ENCODE data around the gene SHROOM4.

SHROOM4 gene

DNA sequence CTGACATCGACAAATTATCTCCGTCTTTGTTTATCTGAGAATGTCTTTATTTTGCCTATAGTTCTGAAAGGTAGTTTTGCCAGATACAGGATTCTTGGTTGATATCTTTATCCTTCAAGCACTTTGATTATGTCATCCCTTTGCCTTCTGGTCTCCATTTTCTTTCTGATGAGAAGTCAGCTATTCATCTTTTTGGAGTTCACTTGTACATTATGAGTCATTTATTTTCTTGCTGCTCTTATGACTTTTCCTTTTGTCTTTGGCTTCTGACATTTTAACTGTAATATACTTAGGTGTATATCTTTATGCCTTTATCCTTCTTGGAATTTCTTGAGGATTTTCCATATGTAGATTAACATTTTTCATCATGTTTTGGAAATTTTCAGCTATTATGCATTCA lies 51.4 kb downstream of the SHROOM4 start:
- no peak for TF ChIP-seq ZFX (IDR thresholded peaks at IDR 0.05)
- no peak for TF ChIP-seq CTCF (conservative IDR thresholded peaks at IDR 0.05)
- H3K27ac ChIP-seq = no peak overlapping the region

DNA sequence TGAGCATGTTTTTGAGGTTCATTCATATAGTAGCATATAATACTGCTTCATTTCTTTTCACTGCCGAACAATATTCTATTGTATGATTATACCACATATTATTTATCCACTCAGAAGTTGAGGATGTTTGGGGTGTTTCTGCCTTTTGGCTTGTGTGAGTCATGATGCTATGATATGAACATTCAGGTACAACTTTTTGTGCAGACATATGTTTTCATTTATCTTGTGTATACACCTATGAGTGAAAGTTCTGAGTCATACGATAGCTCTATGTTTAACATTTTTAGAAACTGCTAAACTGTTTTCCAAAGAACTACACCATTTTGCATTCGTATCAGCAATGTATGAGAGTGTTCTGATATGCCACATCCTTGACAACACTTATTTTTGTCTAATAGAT lies 57.7 kb downstream of the SHROOM4 start:
- no peak for TF ChIP-seq ZFX (IDR thresholded peaks at IDR 0.05)
- no peak for TF ChIP-seq CTCF (conservative IDR thresholded peaks at IDR 0.05)
- no peak overlapping the region for H3K27ac ChIP-seq

- no peak overlapping the region for H3K27ac ChIP-seq
- TF ChIP-seq CTCF (conservative IDR thresholded peaks at IDR 0.05) (no peak), ZFX (IDR thresholded peaks at IDR 0.05) (no peak)
Observed at GRCh38 chrX:50751091-50751490, 62.9 kb downstream of the SHROOM4 start.

DNA sequence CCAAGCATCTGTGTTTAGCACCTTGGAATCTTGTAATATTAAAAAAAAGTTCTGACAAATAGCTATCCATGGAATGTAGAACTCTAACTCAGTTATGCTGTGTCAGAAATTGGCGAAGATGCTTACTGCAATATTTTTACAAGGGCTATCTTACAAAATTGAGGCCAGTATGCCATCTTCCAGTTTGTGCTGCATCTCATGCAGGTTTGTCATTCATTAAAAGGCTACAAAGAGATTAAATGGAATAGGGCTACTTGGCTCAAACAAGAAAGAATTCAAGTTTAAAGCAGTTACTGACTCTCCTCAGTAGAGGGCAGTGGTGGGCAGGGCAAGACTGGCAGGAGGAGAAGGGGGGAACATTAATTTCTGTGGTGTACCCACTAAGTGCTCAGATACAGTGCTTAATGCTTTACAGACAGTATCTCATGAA lies 66.5 kb downstream of the SHROOM4 start:
- TF ChIP-seq CTCF (conservative IDR thresholded peaks at IDR 0.05) (peak; percentile 70), ZFX (IDR thresholded peaks at IDR 0.05) (no peak)
- no peak overlapping the region for H3K27ac ChIP-seq

GRCh38 chrX:50736656-50737055 lies 77.3 kb downstream of the SHROOM4 start:
- no peak overlapping the region for H3K27ac ChIP-seq
- TF ChIP-seq CTCF (conservative IDR thresholded peaks at IDR 0.05) (no peak), ZFX (IDR thresholded peaks at IDR 0.05) (no peak)

GRCh38 chrX:50726296-50726695 lies 87.7 kb downstream of the SHROOM4 start:
- H3K27ac ChIP-seq = no peak overlapping the region
- no peak for TF ChIP-seq ZFX (IDR thresholded peaks at IDR 0.05)
- no peak for TF ChIP-seq CTCF (conservative IDR thresholded peaks at IDR 0.05)

DNA sequence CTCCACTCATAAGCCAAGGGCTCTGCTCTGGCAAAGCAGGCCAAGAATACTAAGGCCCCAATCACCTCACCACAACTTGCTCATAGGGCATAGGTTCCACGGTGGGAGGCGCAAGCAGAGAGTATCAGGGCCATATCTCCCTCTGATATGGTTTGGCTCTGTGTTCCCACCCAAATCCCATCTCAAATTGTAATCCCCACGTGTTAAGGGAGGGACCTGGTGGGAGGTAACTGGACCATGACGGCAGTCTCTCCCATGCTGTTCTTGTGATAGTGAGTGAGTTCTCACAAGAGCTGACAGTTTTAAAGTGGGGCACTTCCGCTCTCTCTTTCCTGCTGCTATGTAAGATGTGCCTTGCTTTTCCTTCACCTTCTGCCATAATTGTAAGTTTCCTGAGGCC lies 88.7 kb downstream of the SHROOM4 start:
- no peak overlapping the region for H3K27ac ChIP-seq
- TF ChIP-seq ZFX (IDR thresholded peaks at IDR 0.05) (no peak), CTCF (conservative IDR thresholded peaks at IDR 0.05) (no peak)
